Activated CD4-positive, alpha-beta memory T cell treated with anti-CD3 and anti-CD28 coated beads for 36 hours (primary cell): Measurements from ENCODE around the gene NPHP3. TPM values are rescaled to one million over a fixed set of nuclear protein-coding genes. Genes with fewer than 3 reads are reported as not detected.
A peak's percentile ranks its signal among the peaks of the same experiment; 100 is the strongest.

Experiments used
- CTCF ChIA-PET: fragments of 350-600 bp; sonication (Branson Sonifier 250); formaldehyde crosslinking; loops from one replicate; lab custom pipeline; 2021; ENCODE audit warnings: antibody characterized with exemption, inconsistent platforms; lab: Charles Lee
- POLR2A ChIA-PET: fragments of 350-600 bp; sonication (Branson Sonifier 250); formaldehyde crosslinking; loops from one replicate; lab custom pipeline; 2021; ENCODE audit warnings: antibody characterized with exemption; lab: Charles Lee
- DNase-seq: peaks from one replicate; pipeline ENCODE4 v3.0.0-alpha.2; 2020
- H3K27ac Mint-ChIP-seq: one replicate; pipeline ENCODE4 v1.8.0; 2021; ENCODE audit warnings: mixed read lengths
- H3K27me3 Mint-ChIP-seq: one replicate; pipeline ENCODE4 v1.8.0; 2021; ENCODE audit warnings: mixed read lengths
- H3K36me3 Mint-ChIP-seq: one replicate; pipeline ENCODE4 v1.8.0; 2021; ENCODE audit warnings: mixed read lengths
- H3K4me1 Mint-ChIP-seq: one replicate; pipeline ENCODE4 v1.8.0; 2021; ENCODE audit warnings: low read depth, mixed read lengths
- H3K4me3 Mint-ChIP-seq: one replicate; pipeline ENCODE4 v1.8.0; 2021; ENCODE audit warnings: mild to moderate bottlenecking, mixed read lengths
- H3K9me3 Mint-ChIP-seq: one replicate; pipeline ENCODE4 v1.8.0; 2021; ENCODE audit warnings: mixed read lengths
- intact Hi-C: fragments of 100-400 bp; cut with micrococcal nuclease; formaldehyde crosslinking; loops from one replicate; pipeline ENCODE4 v1.15.1; 2023
- total RNA-seq, 2 experiments: library from RNA; stranded (reverse); gene quantifications; one replicate each; pipeline ENCODE4 v1.2.3, GENCODE V29; 2021

Gene NPHP3
- total RNA-seq, 2 experiments from 2014 or later, result 13.6 to 16.7 TPM

DNA sequence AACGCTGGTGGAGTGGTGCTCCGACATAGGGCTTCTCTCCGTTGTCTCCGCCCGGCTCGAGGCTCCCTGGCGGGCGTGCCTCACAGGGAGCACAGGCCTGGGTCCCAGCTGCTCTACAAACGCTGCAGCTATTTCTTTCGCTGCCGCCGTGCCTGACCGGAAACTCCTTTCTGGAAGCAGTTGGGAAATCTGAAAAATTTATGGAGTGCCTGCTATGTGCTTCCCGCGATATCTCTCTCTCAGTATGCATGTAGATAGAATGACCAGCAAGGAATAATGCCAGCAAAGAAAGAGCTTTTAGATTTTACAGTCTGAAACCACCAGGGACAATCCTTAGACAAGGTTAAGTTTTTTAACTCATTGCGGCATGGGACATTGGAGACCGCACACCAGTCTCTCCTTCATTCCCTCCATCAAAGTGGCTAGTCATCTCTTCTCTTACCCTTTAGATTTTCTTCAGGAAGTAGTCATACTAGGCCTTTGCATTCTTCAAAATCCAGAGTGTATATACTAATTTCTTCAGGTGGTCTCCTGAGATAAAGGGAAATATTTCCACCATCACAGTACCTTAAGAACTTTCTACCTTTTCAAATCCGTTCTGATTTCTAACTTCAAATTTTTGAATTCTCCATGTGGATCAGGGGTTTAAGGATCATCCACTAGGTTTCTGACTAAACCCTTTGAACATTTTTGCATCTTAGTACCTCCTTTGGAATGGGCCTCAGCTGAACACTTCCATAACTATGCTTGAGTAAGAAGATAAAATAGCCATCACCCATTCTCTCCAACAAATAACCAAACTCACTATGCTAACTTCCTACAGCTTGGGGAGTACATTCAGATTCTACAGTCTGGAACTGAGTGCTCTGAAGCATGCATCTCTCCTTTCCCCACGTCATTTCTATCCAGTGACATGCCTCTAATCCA is 1.1 kb upstream of the NPHP3 start:
- ChIA-PET POLR2A (interaction anchor here (1.0 kb wide), 1 partner anchor 849 kb away, joined by 5 read pairs; no protein-coding TSS in a partner anchor), CTCF (interaction anchor here (1.2 to 6.2 kb wide), 4 partner anchors 7 to 940 kb away, joined by 3 to 77 read pairs (median 10); no protein-coding TSS in a partner anchor)
- peaks cover 37% of the 10 kb centered on the region for H3K4me1 Mint-ChIP-seq
- H3K9me3 Mint-ChIP-seq, result no peaks in the 10 kb centered on the region
- H3K27ac Mint-ChIP-seq, result peak overlapping the region; percentile 74
- H3K4me3 Mint-ChIP-seq, result peak overlapping the region; percentile 83
- peaks cover 13% of the 10 kb centered on the region for H3K36me3 Mint-ChIP-seq
- no peak for DNase-seq
- no peaks in the 10 kb centered on the region for H3K27me3 Mint-ChIP-seq
- intact Hi-C loops, result loop anchor here (2.0 to 10.0 kb wide), 7 partner anchors 532 to 1976 kb away; partner anchors contain the start of genes ANAPC13, CEP63, PIK3R4 and TOPBP1

DNA sequence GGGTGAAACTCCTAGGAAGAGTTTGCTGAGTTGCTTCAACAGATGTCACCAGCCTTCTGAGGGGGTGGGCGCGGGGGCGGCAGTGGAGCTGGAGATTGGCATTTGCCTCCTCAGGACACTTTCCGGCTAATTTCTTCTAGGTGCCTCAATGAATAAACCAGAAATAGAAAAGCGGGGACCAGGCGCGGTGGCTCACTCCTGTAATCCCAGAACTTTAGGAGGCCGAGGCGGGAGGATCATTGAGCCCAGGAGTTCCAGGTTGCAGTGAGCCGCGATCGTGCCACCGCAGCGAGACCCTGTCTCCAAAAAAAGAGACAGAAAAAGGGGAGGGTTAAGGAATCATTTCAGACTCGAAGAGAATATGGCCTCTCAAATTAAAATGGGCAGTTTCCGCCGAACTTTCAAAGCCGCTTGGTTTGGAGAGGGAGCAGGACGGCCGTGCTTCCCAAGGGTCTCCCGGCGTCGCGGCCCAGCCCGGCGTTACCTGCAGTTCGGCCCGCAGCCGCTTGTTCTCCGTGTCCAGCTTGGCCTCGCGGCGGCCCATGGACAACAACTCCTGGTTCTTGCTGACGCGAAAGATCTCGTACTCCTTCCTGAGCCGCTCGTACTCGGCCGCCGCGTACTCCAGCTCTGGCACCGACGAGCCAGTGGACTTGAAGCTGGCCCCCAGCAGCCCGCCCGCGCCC is 587 bp downstream of the NPHP3 start:
- Mint-ChIP-seq H3K27ac (peak overlapping the region; percentile 77), H3K4me1 (peaks cover 41% of the 10 kb centered on the region), H3K4me3 (peak overlapping the region; percentile 84), H3K9me3 (no peaks in the 10 kb centered on the region), H3K36me3 (peaks cover 19% of the 10 kb centered on the region), H3K27me3 (no peaks in the 10 kb centered on the region)
- ChIA-PET POLR2A (interaction anchor here (0.9 kb wide), 1 partner anchor 852 kb away, joined by 3 read pairs; the partner anchor contains the start of gene CDV3), CTCF (no interaction called here)
- intact Hi-C loops, result loop anchor here (1.0 to 10.0 kb wide), 11 partner anchors 61 to 1974 kb away; partner anchors contain the start of genes ANAPC13, CDV3, CEP63 and DNAJC13
- DNase-seq, result peak; percentile 18

GRCh38 chr3:132720228-132720627 is 2.0 kb downstream of the NPHP3 start:
- peak overlapping the region; percentile 64 for H3K4me3 Mint-ChIP-seq
- intact Hi-C loops, result loop anchor here (5.0 to 10.0 kb wide), 5 partner anchors 535 to 1973 kb away; partner anchors contain the start of genes ANAPC13, CEP63 and PIK3R4
- DNase-seq, result no peak
- H3K27me3 Mint-ChIP-seq, result no peaks in the 10 kb centered on the region
- peaks cover 39% of the 10 kb centered on the region for H3K4me1 Mint-ChIP-seq
- H3K9me3 Mint-ChIP-seq, result no peaks in the 10 kb centered on the region
- peaks cover 26% of the 10 kb centered on the region for H3K36me3 Mint-ChIP-seq
- ChIA-PET CTCF (no interaction called here), POLR2A (no interaction called here)
- no peak overlapping the region for H3K27ac Mint-ChIP-seq

- intact Hi-C loops, result no loop called here
- ChIA-PET POLR2A (interaction anchor here (1.5 kb wide), 1 partner anchor 858 kb away, joined by 3 read pairs; the partner anchor contains the start of gene CDV3), CTCF (interaction anchor here (3.2 kb wide), 1 partner anchor 9 kb away, joined by 15 read pairs; no protein-coding TSS in a partner anchor)
- H3K9me3 Mint-ChIP-seq, result no peaks in the 10 kb centered on the region
- no peak overlapping the region for H3K4me3 Mint-ChIP-seq
- H3K27me3 Mint-ChIP-seq, result no peaks in the 10 kb centered on the region
- no peak for DNase-seq
- no peak overlapping the region for H3K27ac Mint-ChIP-seq
- H3K4me1 Mint-ChIP-seq, result peaks cover 28% of the 10 kb centered on the region
- H3K36me3 Mint-ChIP-seq, result peaks cover 28% of the 10 kb centered on the region
Observed at GRCh38 chr3:132716372-132716771, 5.8 kb downstream of the NPHP3 start.

GRCh38 chr3:132713977-132714727 is 8.1 kb downstream of the NPHP3 start:
- no peak overlapping the region for H3K4me3 Mint-ChIP-seq
- intact Hi-C loops, result no loop called here
- peaks cover 36% of the 10 kb centered on the region for H3K36me3 Mint-ChIP-seq

DNA sequence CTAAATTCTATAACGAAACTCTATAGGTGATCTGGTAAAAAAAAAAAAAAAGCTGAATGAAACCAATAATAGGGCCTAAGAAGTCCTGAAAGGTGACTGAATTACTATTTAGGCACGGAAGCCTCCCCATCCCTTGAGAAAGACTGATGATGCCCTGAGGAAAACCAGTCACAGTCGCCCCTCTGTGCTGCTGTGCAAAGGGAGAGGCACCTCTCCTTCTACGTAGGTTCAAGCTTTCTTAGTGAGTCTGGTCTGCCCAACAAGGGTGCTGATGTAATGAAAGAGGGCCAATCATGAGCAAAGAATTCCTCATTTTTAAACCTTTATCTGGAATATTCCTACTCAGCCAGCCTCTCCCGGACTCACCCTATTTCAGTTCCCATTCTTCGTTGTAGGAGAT is 11.9 kb downstream of the NPHP3 start:
- no peak for DNase-seq
- ChIA-PET CTCF (no interaction called here), POLR2A (no interaction called here)
- Mint-ChIP-seq H3K27me3 (no peaks in the 10 kb centered on the region), H3K27ac (no peak overlapping the region), H3K9me3 (no peaks in the 10 kb centered on the region), H3K4me1 (peaks cover 6% of the 10 kb centered on the region), H3K36me3 (peaks cover 33% of the 10 kb centered on the region), H3K4me3 (no peak overlapping the region)
- intact Hi-C loops, result no loop called here

More at GRCh38 chr3:132713977-132714727, 8.1 kb downstream of the NPHP3 start:
- no peak for DNase-seq
- CTCF ChIA-PET, result interaction anchor here (1.3 kb wide), 1 partner anchor 12 kb away, joined by 4 read pairs; no protein-coding TSS in a partner anchor
- Mint-ChIP-seq H3K4me1 (peaks cover 11% of the 10 kb centered on the region), H3K27ac (no peak overlapping the region), H3K9me3 (no peaks in the 10 kb centered on the region), H3K27me3 (no peaks in the 10 kb centered on the region)
- POLR2A ChIA-PET, result no interaction called here

- Mint-ChIP-seq H3K27me3 (no peaks in the 10 kb centered on the region), H3K4me1 (peaks cover 6% of the 10 kb centered on the region), H3K4me3 (no peak overlapping the region), H3K27ac (no peak overlapping the region), H3K9me3 (no peaks in the 10 kb centered on the region), H3K36me3 (peaks cover 33% of the 10 kb centered on the region)
- ChIA-PET CTCF (no interaction called here), POLR2A (no interaction called here)
- intact Hi-C loops, result no loop called here
- no peak for DNase-seq
Observed at GRCh38 chr3:132709761-132710160, 12.4 kb downstream of the NPHP3 start.

GRCh38 chr3:132703733-132704132 is 18.5 kb downstream of the NPHP3 start:
- Mint-ChIP-seq H3K4me1 (peaks cover 6% of the 10 kb centered on the region), H3K27ac (no peak overlapping the region), H3K36me3 (peaks cover 36% of the 10 kb centered on the region), H3K9me3 (no peaks in the 10 kb centered on the region), H3K27me3 (no peaks in the 10 kb centered on the region), H3K4me3 (no peak overlapping the region)
- ChIA-PET POLR2A (no interaction called here), CTCF (no interaction called here)
- no peak for DNase-seq
- intact Hi-C loops, result no loop called here

DNA sequence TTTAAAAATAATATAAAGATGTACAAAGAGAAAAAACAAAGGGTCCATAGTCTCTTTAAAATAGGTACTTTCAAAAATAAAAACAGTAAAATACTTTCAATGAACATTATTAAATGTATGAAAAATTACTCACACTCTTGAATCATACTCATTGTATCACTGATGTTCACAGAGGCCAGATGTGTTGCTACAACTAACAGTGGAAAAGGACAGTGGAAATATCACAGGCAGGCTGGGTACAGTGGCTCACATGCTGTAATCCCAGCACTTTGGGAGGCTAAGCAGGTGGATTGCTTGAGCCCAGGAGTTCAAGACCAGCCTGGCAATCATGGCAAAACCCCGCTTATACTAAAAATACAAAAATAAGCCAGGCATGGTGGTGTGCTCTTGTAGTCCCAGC is 26.8 kb downstream of the NPHP3 start:
- Mint-ChIP-seq H3K27me3 (no peaks in the 10 kb centered on the region), H3K4me3 (no peak overlapping the region), H3K36me3 (peaks cover 31% of the 10 kb centered on the region), H3K4me1 (no peaks in the 10 kb centered on the region), H3K9me3 (no peaks in the 10 kb centered on the region), H3K27ac (peak overlapping the region; percentile 18)
- no peak for DNase-seq
- intact Hi-C loops, result no loop called here
- ChIA-PET CTCF (no interaction called here), POLR2A (no interaction called here)

- no peaks in the 10 kb centered on the region for H3K27me3 Mint-ChIP-seq
- H3K4me1 Mint-ChIP-seq, result no peaks in the 10 kb centered on the region
- intact Hi-C loops, result no loop called here
- H3K9me3 Mint-ChIP-seq, result no peaks in the 10 kb centered on the region
- no peak overlapping the region for H3K27ac Mint-ChIP-seq
- CTCF ChIA-PET, result no interaction called here
- no peak overlapping the region for H3K4me3 Mint-ChIP-seq
- H3K36me3 Mint-ChIP-seq, result peaks cover 30% of the 10 kb centered on the region
- POLR2A ChIA-PET, result no interaction called here
- DNase-seq, result no peak
Observed at GRCh38 chr3:132694991-132695390, 27.2 kb downstream of the NPHP3 start.

DNA sequence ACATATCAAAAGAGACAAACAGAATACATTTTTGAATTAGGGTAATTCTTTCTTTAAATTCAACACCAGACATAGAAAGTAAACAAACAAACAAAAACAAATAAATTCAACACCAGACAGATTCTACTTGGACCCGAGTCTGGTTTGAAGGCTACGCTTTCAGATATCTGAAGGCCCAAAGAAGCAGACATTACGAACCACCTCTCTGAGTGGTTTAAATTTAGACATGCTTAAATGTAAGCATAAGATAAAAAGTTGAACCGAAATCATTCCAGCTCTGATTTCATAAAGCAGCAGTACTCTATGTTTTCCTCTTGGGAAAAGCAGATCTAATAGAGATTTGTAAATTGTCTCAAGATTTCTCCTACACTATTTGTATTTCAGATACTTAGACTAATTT is 32.2 kb downstream of the NPHP3 start:
- Mint-ChIP-seq H3K4me1 (no peaks in the 10 kb centered on the region), H3K4me3 (no peak overlapping the region), H3K27ac (no peak overlapping the region), H3K9me3 (no peaks in the 10 kb centered on the region), H3K27me3 (no peaks in the 10 kb centered on the region), H3K36me3 (peaks cover 28% of the 10 kb centered on the region)
- intact Hi-C loops, result no loop called here
- no peak for DNase-seq
- CTCF ChIA-PET, result no interaction called here
- POLR2A ChIA-PET, result no interaction called here
